PFSK-1 (cell line): ENCODE results near the gene FAM216B.

Experiments
- FOXP2 ChIP-seq: optimal IDR thresholded peaks from 2 replicates; pipeline ENCODE3; 2011; ENCODE audit warnings: borderline replicate concordance, control low read depth, inconsistent platforms; ENCODE audit not compliant: insufficient read depth; ENCODE audit errors: extremely low read length, extremely low read depth
- POLR2AphosphoS5 ChIP-seq: IDR thresholded peaks from 2 replicates; pipeline ENCODE4 v1.6.1; 2012; ENCODE audit warnings: low read depth, mild to moderate bottlenecking, control low read depth, low read length, moderate library complexity
- REST ChIP-seq, 2 experiments: IDR thresholded peaks; 2 replicates each; pipeline versions ENCODE4 v1.6.1 to v1.8.0; 2011 to 2012; ENCODE audit warnings: low read depth in 2 of 2, low read length in 2 of 2, control low read depth in 1 of 2, inconsistent platforms in 1 of 2, mild to moderate bottlenecking in 1 of 2, moderate library complexity in 1 of 2; ENCODE audit not compliant: insufficient read depth in 1 of 2
- SIN3A ChIP-seq: IDR thresholded peaks from 2 replicates; pipeline ENCODE4 v1.6.1; 2012; ENCODE audit warnings: mild to moderate bottlenecking, low read length, moderate library complexity, borderline replicate concordance; ENCODE audit not compliant: insufficient read depth
- TAF1 ChIP-seq: IDR thresholded peaks from 2 replicates; pipeline ENCODE4 v1.6.1; 2012; ENCODE audit warnings: low read length, control low read depth, borderline replicate concordance; ENCODE audit not compliant: insufficient read depth

FAM216B gene

GRCh38 chr13:42741914-42742313 is 39.5 kb upstream of the FAM216B start:
- TF ChIP-seq TAF1, result no peak
- no peak for TF ChIP-seq SIN3A
- no peak for TF ChIP-seq REST (IDR thresholded peaks at IDR 0.05; ENCODE audit: insufficient read depth in 1 of 2, low read depth in 2 of 2, low read length in 2 of 2)
- no peak for TF ChIP-seq POLR2AphosphoS5
- no peak for TF ChIP-seq FOXP2

GRCh38 chr13:42745655-42746054 is 35.7 kb upstream of the FAM216B start:
- TF ChIP-seq SIN3A, result no peak
- TF ChIP-seq TAF1, result no peak
- TF ChIP-seq REST (IDR thresholded peaks at IDR 0.05; ENCODE audit: insufficient read depth in 1 of 2, low read depth in 2 of 2, low read length in 2 of 2), result no peak
- no peak for TF ChIP-seq POLR2AphosphoS5
- TF ChIP-seq FOXP2, result no peak

GRCh38 chr13:42746866-42747265 is 34.5 kb upstream of the FAM216B start:
- TF ChIP-seq SIN3A, result no peak
- no peak for TF ChIP-seq TAF1
- TF ChIP-seq FOXP2, result no peak
- no peak for TF ChIP-seq POLR2AphosphoS5
- no peak for TF ChIP-seq REST (IDR thresholded peaks at IDR 0.05; ENCODE audit: insufficient read depth in 1 of 2, low read depth in 2 of 2, low read length in 2 of 2)

GRCh38 chr13:42747399-42747873 is 33.9 kb upstream of the FAM216B start:
- no peak for TF ChIP-seq TAF1
- TF ChIP-seq REST (IDR thresholded peaks at IDR 0.05; ENCODE audit: insufficient read depth in 1 of 2, low read depth in 2 of 2, low read length in 2 of 2), result no peak
- TF ChIP-seq SIN3A, result no peak
- no peak for TF ChIP-seq POLR2AphosphoS5
- TF ChIP-seq FOXP2, result no peak

- TF ChIP-seq POLR2AphosphoS5, result no peak
Measured at GRCh38 chr13:42750794-42751193, 30.6 kb upstream of the FAM216B start.
